Measurements from ENCODE around the gene ASAP2. TPM values are rescaled to one million over a fixed set of nuclear protein-coding genes. Genes with fewer than 3 reads are reported as not detected.

ASAP2 gene
- total RNA-seq, 1 donor from 2014 or later, result 49.6 TPM

DNA sequence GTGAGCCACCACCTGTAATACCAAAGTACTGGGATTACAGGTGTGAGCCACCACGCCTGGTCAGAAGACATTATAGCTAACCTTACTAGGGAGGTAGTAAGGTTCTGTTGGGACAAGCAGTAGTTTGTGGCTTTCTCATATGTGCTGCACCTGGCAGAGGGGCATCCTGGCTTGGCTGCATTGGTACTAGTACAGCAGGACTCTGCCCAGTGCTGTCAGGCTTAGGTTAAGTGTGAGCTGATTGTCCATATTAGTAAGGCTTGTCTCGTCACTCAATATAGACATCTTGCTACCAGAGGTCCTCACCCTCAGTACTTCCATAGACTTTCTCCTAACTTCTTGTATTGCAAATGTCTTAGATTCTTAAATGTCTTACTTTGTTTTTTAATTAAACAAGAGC lies 96.1 kb downstream of the ASAP2 start:
- Mint-ChIP-seq H3K36me3 (ENCODE audit: unreplicated experiment) (no peaks in the 10 kb centered on the region), H3K4me1 (ENCODE audit: low read depth, unreplicated experiment) (no peaks in the 10 kb centered on the region), H3K27ac (ENCODE audit: unreplicated experiment) (no peak overlapping the region), H3K4me3 (ENCODE audit: unreplicated experiment) (no peak overlapping the region), H3K9me3 (ENCODE audit: unreplicated experiment) (no peaks in the 10 kb centered on the region), H3K27me3 (ENCODE audit: unreplicated experiment) (peaks cover 3% of the 10 kb centered on the region)
- TF ChIP-seq, protein P1, sequence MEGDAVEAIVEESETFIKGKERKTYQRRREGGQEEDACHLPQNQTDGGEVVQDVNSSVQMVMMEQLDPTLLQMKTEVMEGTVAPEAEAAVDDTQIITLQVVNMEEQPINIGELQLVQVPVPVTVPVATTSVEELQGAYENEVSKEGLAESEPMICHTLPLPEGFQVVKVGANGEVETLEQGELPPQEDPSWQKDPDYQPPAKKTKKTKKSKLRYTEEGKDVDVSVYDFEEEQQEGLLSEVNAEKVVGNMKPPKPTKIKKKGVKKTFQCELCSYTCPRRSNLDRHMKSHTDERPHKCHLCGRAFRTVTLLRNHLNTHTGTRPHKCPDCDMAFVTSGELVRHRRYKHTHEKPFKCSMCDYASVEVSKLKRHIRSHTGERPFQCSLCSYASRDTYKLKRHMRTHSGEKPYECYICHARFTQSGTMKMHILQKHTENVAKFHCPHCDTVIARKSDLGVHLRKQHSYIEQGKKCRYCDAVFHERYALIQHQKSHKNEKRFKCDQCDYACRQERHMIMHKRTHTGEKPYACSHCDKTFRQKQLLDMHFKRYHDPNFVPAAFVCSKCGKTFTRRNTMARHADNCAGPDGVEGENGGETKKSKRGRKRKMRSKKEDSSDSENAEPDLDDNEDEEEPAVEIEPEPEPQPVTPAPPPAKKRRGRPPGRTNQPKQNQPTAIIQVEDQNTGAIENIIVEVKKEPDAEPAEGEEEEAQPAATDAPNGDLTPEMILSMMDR (IDR thresholded peaks at IDR 0.05; ENCODE audit: partially characterized antibody, unreplicated experiment), result no peak
- DNase-seq, result no peak

DNA sequence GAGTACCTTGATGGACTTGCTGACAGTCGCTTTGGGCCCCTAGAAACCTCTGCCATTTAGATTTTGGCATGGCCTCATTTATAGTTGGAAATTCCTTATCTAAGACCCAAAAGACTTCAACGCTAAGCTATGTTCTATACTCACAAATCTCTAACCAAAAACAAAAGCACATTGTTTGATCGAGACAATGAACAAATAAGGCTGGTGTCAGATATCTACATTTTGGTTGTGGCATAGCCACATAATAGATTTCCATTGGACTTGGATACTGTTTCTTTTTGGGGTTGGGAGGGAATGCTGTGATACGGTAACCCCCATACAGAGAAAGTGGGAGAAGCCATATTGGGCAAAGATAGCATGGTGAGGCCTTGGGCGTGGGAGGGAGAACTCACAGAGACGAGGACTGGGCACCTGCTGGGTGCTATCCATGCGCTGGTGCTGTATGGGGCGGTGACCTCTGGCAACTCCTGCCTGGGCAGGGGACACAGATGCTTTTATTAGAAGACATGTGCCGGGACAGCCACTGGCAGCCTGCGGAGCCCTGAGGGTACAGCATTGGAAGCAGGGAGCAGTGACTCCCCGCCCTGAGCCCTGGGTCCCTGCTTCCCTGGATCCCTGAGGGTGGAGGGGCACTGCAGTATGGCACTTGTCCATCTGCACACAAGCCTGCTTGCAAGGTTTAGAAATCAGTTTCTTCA lies 97.1 kb downstream of the ASAP2 start:
- H3K4me3 Mint-ChIP-seq (ENCODE audit: unreplicated experiment), result no peak overlapping the region
- no peak for DNase-seq
- no peaks in the 10 kb centered on the region for H3K9me3 Mint-ChIP-seq (ENCODE audit: unreplicated experiment)
- no peak overlapping the region for H3K27ac Mint-ChIP-seq (ENCODE audit: unreplicated experiment)
- no peaks in the 10 kb centered on the region for H3K4me1 Mint-ChIP-seq (ENCODE audit: low read depth, unreplicated experiment)
- no peaks in the 10 kb centered on the region for H3K36me3 Mint-ChIP-seq (ENCODE audit: unreplicated experiment)
- H3K27me3 Mint-ChIP-seq (ENCODE audit: unreplicated experiment), result peaks cover 3% of the 10 kb centered on the region
- TF ChIP-seq, protein P1 (IDR thresholded peaks at IDR 0.05; ENCODE audit: partially characterized antibody, unreplicated experiment), result no peak

DNA sequence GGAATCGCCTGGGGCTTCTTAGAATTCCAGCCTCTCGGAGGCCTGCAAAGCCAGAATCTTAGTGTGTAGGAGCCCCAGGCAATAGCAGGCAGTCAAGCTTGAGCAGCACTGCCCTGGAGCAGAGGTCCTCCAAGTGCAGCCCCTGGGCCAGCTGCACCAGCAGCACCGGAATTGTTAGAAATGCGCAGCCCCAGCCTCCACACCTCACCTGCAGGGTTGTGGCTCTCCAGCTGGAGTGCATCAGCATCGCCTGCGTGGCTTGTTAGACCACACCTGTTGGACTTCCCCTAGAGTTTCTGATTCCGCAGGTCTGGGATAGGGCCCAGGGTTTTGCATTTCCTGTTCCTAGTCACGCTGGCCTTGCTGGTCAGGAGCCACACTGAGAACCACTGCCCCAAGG lies 100.3 kb downstream of the ASAP2 start:
- DNase-seq, result peak; percentile 15
- H3K4me1 Mint-ChIP-seq (ENCODE audit: low read depth, unreplicated experiment), result peaks cover 11% of the 10 kb centered on the region
- H3K27ac Mint-ChIP-seq (ENCODE audit: unreplicated experiment), result no peak overlapping the region
- H3K36me3 Mint-ChIP-seq (ENCODE audit: unreplicated experiment), result no peaks in the 10 kb centered on the region
- H3K9me3 Mint-ChIP-seq (ENCODE audit: unreplicated experiment), result no peaks in the 10 kb centered on the region
- TF ChIP-seq, protein P1 (IDR thresholded peaks at IDR 0.05; ENCODE audit: partially characterized antibody, unreplicated experiment), result no peak
- peaks cover 3% of the 10 kb centered on the region for H3K27me3 Mint-ChIP-seq (ENCODE audit: unreplicated experiment)
- no peak overlapping the region for H3K4me3 Mint-ChIP-seq (ENCODE audit: unreplicated experiment)

DNA sequence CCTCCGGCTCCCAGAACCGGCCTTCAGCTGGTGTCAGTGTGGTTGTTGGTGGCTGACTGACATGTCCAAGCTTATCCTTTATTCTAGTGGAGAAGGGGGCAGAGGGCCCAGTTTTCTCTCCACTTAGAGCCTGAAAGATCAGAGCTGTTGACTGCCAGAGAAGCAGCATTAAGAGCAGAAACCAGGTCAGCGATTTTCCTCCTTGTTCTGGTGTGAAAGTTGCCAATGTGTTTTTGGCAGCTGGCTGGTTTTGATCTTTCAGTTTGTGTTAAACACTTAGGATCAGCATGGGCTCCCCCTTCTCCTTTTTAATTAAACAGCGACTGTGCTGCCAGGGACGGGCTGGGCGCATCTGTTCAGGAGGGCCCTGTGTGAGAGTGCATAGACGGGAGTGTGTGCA lies 100.9 kb downstream of the ASAP2 start:
- peaks cover 5% of the 10 kb centered on the region for H3K27me3 Mint-ChIP-seq (ENCODE audit: unreplicated experiment)
- no peaks in the 10 kb centered on the region for H3K9me3 Mint-ChIP-seq (ENCODE audit: unreplicated experiment)
- H3K36me3 Mint-ChIP-seq (ENCODE audit: unreplicated experiment), result no peaks in the 10 kb centered on the region
- TF ChIP-seq, protein P1 (IDR thresholded peaks at IDR 0.05; ENCODE audit: partially characterized antibody, unreplicated experiment), result no peak
- no peak overlapping the region for H3K4me3 Mint-ChIP-seq (ENCODE audit: unreplicated experiment)
- H3K27ac Mint-ChIP-seq (ENCODE audit: unreplicated experiment), result no peak overlapping the region
- H3K4me1 Mint-ChIP-seq (ENCODE audit: low read depth, unreplicated experiment), result peaks cover 11% of the 10 kb centered on the region
- no peak for DNase-seq

DNA sequence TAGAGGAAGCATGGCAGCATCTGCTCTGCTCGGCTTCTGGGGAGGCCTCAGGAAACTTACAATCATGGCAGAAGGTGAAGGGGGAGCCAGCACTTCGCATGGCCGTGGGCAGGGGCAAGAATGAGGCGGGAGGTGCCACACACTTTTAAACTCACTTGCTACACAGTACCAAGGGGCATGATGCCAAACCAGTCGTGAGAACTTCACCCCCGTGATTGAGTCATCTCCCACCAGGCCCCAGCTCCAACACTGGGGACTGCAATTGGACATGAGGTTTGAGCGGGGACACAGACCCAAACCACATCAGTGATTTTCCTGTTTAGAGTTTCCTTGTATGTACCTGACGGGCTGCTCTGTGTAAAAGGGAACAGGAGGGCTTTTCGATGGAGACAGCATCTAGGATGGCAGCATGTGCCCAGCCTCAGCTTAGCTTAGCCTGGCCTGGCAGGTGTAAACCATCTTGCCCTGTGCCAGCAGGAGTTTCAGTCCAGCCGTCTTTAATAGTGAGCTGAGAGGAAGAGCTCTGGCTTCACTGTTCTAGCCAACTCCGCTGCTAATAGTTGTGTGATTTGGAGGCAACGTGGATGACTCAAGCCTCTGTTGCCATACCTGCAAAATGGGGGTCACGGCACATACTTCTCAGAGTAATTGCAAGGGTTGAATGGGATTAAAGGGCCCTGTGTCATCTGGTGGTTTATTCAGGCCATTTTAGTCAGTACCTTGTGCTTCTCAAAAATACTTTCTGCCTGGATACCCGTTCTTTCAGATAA lies 101.8 kb downstream of the ASAP2 start:
- no peaks in the 10 kb centered on the region for H3K9me3 Mint-ChIP-seq (ENCODE audit: unreplicated experiment)
- H3K27me3 Mint-ChIP-seq (ENCODE audit: unreplicated experiment), result peaks cover 5% of the 10 kb centered on the region
- no peaks in the 10 kb centered on the region for H3K36me3 Mint-ChIP-seq (ENCODE audit: unreplicated experiment)
- TF ChIP-seq, protein P1 (IDR thresholded peaks at IDR 0.05; ENCODE audit: partially characterized antibody, unreplicated experiment), result no peak
- no peak for DNase-seq
- H3K4me3 Mint-ChIP-seq (ENCODE audit: unreplicated experiment), result no peak overlapping the region
- H3K27ac Mint-ChIP-seq (ENCODE audit: unreplicated experiment), result no peak overlapping the region
- peaks cover 11% of the 10 kb centered on the region for H3K4me1 Mint-ChIP-seq (ENCODE audit: low read depth, unreplicated experiment)
